Esophagus (tissue), 2 donors: ENCODE data around the gene PNKD. TPM values are rescaled to one million over a fixed set of nuclear protein-coding genes. Genes with fewer than 3 reads are reported as not detected.
A peak's percentile ranks its signal among the peaks of the same experiment; 100 is the strongest.

Experiments used
- H3K27ac ChIP-seq, 2 donors: one replicate each; pipeline ENCODE4 v1.5.1; 2013; ENCODE audit warnings: low read depth in 2 of 2, mild to moderate bottlenecking in 2 of 2, inconsistent platforms in 1 of 2, low read length in 1 of 2, moderate library complexity in 1 of 2
- H3K27me3 ChIP-seq, 2 donors: one replicate each; pipeline ENCODE4 v1.6.1; 2013; ENCODE audit warnings: low read length in 2 of 2, control low read depth in 1 of 2, mild to moderate bottlenecking in 1 of 2; ENCODE audit not compliant: insufficient read depth in 2 of 2, control insufficient read depth in 1 of 2
- H3K36me3 ChIP-seq, 2 donors: one replicate each; pipeline ENCODE4 v1.6.1; 2013; ENCODE audit warnings: low read length in 1 of 2; ENCODE audit not compliant: control insufficient read depth in 2 of 2, insufficient read depth in 2 of 2
- H3K4me1 ChIP-seq, 2 donors: one replicate each; pipeline ENCODE4 v1.6.1; 2013; ENCODE audit warnings: low read length in 1 of 2; ENCODE audit not compliant: control insufficient read depth in 2 of 2, insufficient read depth in 2 of 2
- H3K4me3 ChIP-seq, 2 donors: one replicate each; pipeline ENCODE4 v1.5.1; 2013; ENCODE audit warnings: low read length in 2 of 2, mild to moderate bottlenecking in 2 of 2, low read depth in 1 of 2, moderate library complexity in 1 of 2
- H3K9me3 ChIP-seq, 2 donors: one replicate each; pipeline ENCODE4 v1.6.1; 2013; ENCODE audit warnings: mild to moderate bottlenecking in 2 of 2, low read depth in 1 of 2, low read length in 1 of 2, moderate library complexity in 1 of 2; ENCODE audit not compliant: control insufficient read depth in 2 of 2, insufficient read depth in 1 of 2
- WGBS, 2 donors: extraction: QIAGEN DNeasy Blood & Tissue Kit; methylation state at CpG; one replicate each; pipeline ENCODE4 v1.1.7; 2013; 5-methylcytosine and 5-hydroxymethylcytosine counted together
- polyA plus RNA-seq, 2 donors: library from polyadenylated mRNA; stranded (reverse); fragments of 200-250 nt; gene quantifications; one replicate each; pipeline ENCODE4 v1.2.3, GENCODE V29; 2013
- donor health status: healthy with polysubstance abuse.
- donor health status: Bipolar disorder and iron deficiency.

Gene PNKD
- polyA plus RNA-seq, 2 donors, result 50.1 to 54.9 TPM

- Histone ChIP-seq H3K27me3 (no peaks in the 10 kb centered on the region), H3K9me3 (no peaks in the 10 kb centered on the region), H3K4me3 (peak overlapping the region; percentile 57 to 88), H3K36me3 (peaks cover 0 to 2% of the 10 kb centered on the region in 2 donors), H3K27ac (peak overlapping the region; percentile 99 to 100), H3K4me1 (peaks cover 0 to 9% of the 10 kb centered on the region in 2 donors)
- 1% methylated on average over 56 to 57 of the region's 57 CpGs for WGBS, 2 donors
These were observed 125.7 kb downstream of the PNKD start for GRCh38 chr2:218395826-218396687.

Other genes with a start within 250 kb of the PNKD start
- under 1 TPM; 0.28 to 0.52 TPM for gene RUFY4, start 201.3 kb upstream of the PNKD start, polyA plus RNA-seq
- 10 to 100 TPM; 12.0 to 23.8 TPM for gene CXCR2, start 144.5 kb upstream of the PNKD start, polyA plus RNA-seq
- gene CXCR1, start 103.6 kb upstream of the PNKD start, polyA plus RNA-seq, result under 1 TPM; 0.08 to 0.11 TPM
- gene ARPC2, start 53.3 kb upstream of the PNKD start, polyA plus RNA-seq, result 100 to 1,000 TPM; 150 to 426 TPM
- gene GPBAR1, start 9.5 kb upstream of the PNKD start, polyA plus RNA-seq, result under 1 TPM; 0.29 to 0.45 TPM
- gene AAMP, start 382 bp upstream of the PNKD start, polyA plus RNA-seq, result 10 to 100 TPM; 45.0 to 90.4 TPM
- 100 to 1,000 TPM; 196 to 231 TPM for gene TMBIM1, start 22.0 kb downstream of the PNKD start, polyA plus RNA-seq
- gene CATIP, start 86.3 kb downstream of the PNKD start, polyA plus RNA-seq, result not detected
- gene SLC11A1, start 111.8 kb downstream of the PNKD start, polyA plus RNA-seq, result 1 to 10 TPM; 1.1 to 1.5 TPM
- gene CTDSP1, start 129.3 kb downstream of the PNKD start, polyA plus RNA-seq, result 10 to 100 TPM; 59.1 to 76.9 TPM
- under 1 TPM; 0.02 to 0.26 TPM for gene VIL1, start 148.6 kb downstream of the PNKD start, polyA plus RNA-seq